Endothelial cell of umbilical vein (primary cell): Measurements from ENCODE around the gene TCHP. TPM values are rescaled to one million over a fixed set of nuclear protein-coding genes. Genes with fewer than 3 reads are reported as not detected.

ENCODE experiments used
- BruUV-seq: library from RNA; stranded (reverse); fragments of 400-500 nt; replicated peaks from 2 replicates; lab custom pipeline; 2021; lab: Mats Ljungman, UMichigan
- CTCF ChIA-PET: fragments of 300-600, 350-600 bp; sonication (Branson Sonifier 250); formaldehyde crosslinking; loops from one replicate; lab custom pipeline; 2021; ENCODE audit warnings: antibody characterized with exemption, inconsistent platforms; lab: Charles Lee
- POLR2A ChIA-PET: fragments of 300-600, 350-600 bp; sonication (Branson Sonifier 250); formaldehyde crosslinking; loops from one replicate; lab custom pipeline; 2021; ENCODE audit warnings: antibody characterized with exemption, inconsistent platforms; lab: Charles Lee
- DNase-seq: peaks from one replicate; pipeline ENCODE4 v3.0.0-alpha.2; 2011; ENCODE audit warnings: low read depth, low spot score
- FAIRE-seq: peaks from 2 replicates; lab custom pipeline; 2011; peaks lifted over from hg19 to GRCh38; lab: Jason Lieb, UNC
- H2AFZ ChIP-seq: 2 replicates; pipeline ENCODE4 v1.6.0; 2012; ENCODE audit warnings: low read depth, low read length, control low read depth, inconsistent platforms
- H3K27ac ChIP-seq: 2 replicates; pipeline ENCODE4 v1.5.1; 2011; ENCODE audit warnings: low read depth, mild to moderate bottlenecking, control low read depth, low read length, moderate library complexity; ENCODE audit not compliant: insufficient read depth
- H3K27me3 ChIP-seq, 2 experiments: 2 replicates each; pipeline versions ENCODE4 v1.6.0 to v1.6.1; 2011; ENCODE audit warnings: low read length in 2 of 2, mixed read lengths in 1 of 2; ENCODE audit not compliant: control insufficient read depth in 2 of 2, insufficient read depth in 2 of 2
- H3K36me3 ChIP-seq, 2 experiments: 2 replicates in 1 of 2; 3 replicates in 1 of 2; pipeline ENCODE4 v1.5.1; 2011; ENCODE audit warnings: low read length in 2 of 2, mild to moderate bottlenecking in 1 of 2, moderate library complexity in 1 of 2; ENCODE audit not compliant: control insufficient read depth in 2 of 2, insufficient read depth in 2 of 2; ENCODE audit errors: extremely low read depth in 1 of 2
- H3K4me1 ChIP-seq: 3 replicates; pipeline ENCODE4 v1.5.1; 2011; ENCODE audit warnings: mild to moderate bottlenecking, low read length; ENCODE audit not compliant: control insufficient read depth, insufficient read depth; ENCODE audit errors: extremely low read depth
- H3K4me2 ChIP-seq: 2 replicates; pipeline ENCODE4 v1.6.1; 2011; ENCODE audit warnings: low read length, control low read depth, mixed read lengths; ENCODE audit not compliant: insufficient read depth
- H3K4me3 ChIP-seq, 3 experiments: fragments of 200-600 bp in 1 of 3; sonication (generic), shearing (Covaris generic) in 1 of 3; replicated peaks in 1 of 3; 2 replicates each; pipeline ENCODE4 v1.5.1; 2011 to 2016; ENCODE audit warnings: control low read depth in 3 of 3, low read length in 3 of 3, mild to moderate bottlenecking in 2 of 3, inconsistent platforms in 1 of 3, low read depth in 1 of 3, moderate library complexity in 1 of 3; ENCODE audit not compliant: insufficient read depth in 1 of 3
- H3K79me2 ChIP-seq: 2 replicates; pipeline ENCODE4 v1.6.0; 2012; ENCODE audit warnings: low read length, inconsistent platforms; ENCODE audit not compliant: control insufficient read depth, insufficient read depth
- H3K9ac ChIP-seq: replicated peaks from 2 replicates; pipeline ENCODE3; 2011; ENCODE audit warnings: low read length, control low read depth; ENCODE audit not compliant: insufficient read depth; ENCODE audit errors: extremely low read depth
- H3K9me1 ChIP-seq: replicated peaks from 3 replicates; pipeline ENCODE4 v1.6.0; 2011; ENCODE audit warnings: mild to moderate bottlenecking, low read length; ENCODE audit not compliant: control insufficient read depth, insufficient read depth; ENCODE audit errors: extremely low read depth
- H3K9me3 ChIP-seq: replicated peaks from 2 replicates; pipeline ENCODE4 v1.5.1; 2012; ENCODE audit warnings: low read length, inconsistent platforms; ENCODE audit not compliant: control insufficient read depth, insufficient read depth
- H4K20me1 ChIP-seq: replicated peaks from 2 replicates; pipeline ENCODE3; 2011; ENCODE audit warnings: mild to moderate bottlenecking, low read length; ENCODE audit not compliant: control insufficient read depth, insufficient read depth; ENCODE audit errors: extremely low read depth
- CTCF ChIP-seq, 2 donors: IDR thresholded peaks; 1 replicate in 1 of 2; 2 replicates in 1 of 2; pipeline ENCODE4 v1.5.1; 2011; ENCODE audit warnings: low read length in 2 of 2, mild to moderate bottlenecking in 2 of 2, moderate library complexity in 2 of 2, control low read depth in 1 of 2, inconsistent platforms in 1 of 2, low read depth in 1 of 2; ENCODE audit not compliant: insufficient read depth in 1 of 2; ENCODE audit errors: extremely low read depth in 1 of 2
- EZH2 ChIP-seq: IDR thresholded peaks from 2 replicates; pipeline ENCODE4 v1.6.1; 2012; ENCODE audit warnings: borderline replicate concordance, low read depth, mild to moderate bottlenecking, moderate library complexity, low read length, inconsistent platforms; ENCODE audit not compliant: severe bottlenecking
- FOS ChIP-seq: IDR thresholded peaks from 2 replicates; pipeline ENCODE4 v1.6.1; 2011; ENCODE audit warnings: mild to moderate bottlenecking, low read length, moderate library complexity, borderline replicate concordance; ENCODE audit not compliant: insufficient read depth
- GATA2 ChIP-seq: IDR thresholded peaks from 2 replicates; pipeline ENCODE4 v1.7.0; 2011; ENCODE audit warnings: low read depth, mild to moderate bottlenecking, moderate library complexity, mixed read lengths, low read length; ENCODE audit not compliant: insufficient read length, insufficient read depth
- JUN ChIP-seq: IDR thresholded peaks from 2 replicates; pipeline ENCODE4 v1.6.1; 2011; ENCODE audit warnings: borderline replicate concordance, low read depth; ENCODE audit not compliant: insufficient read length, insufficient read depth
- MAX ChIP-seq: IDR thresholded peaks from 2 replicates; pipeline ENCODE4 v1.6.1; 2011; ENCODE audit not compliant: insufficient read depth, insufficient read length
- MYC ChIP-seq: IDR thresholded peaks from one replicate; pipeline ENCODE4 v1.6.1; 2011; ENCODE audit warnings: mild to moderate bottlenecking, low read depth, low read length
- POLR2A ChIP-seq: IDR thresholded peaks from 2 replicates; pipeline ENCODE4 v1.6.1; 2012; ENCODE audit warnings: low read depth, mild to moderate bottlenecking, control low read depth, low read length
- POLR2AphosphoS5 ChIP-seq: IDR thresholded peaks from 2 replicates; pipeline ENCODE4 v1.6.1; 2012; ENCODE audit warnings: low read depth, mild to moderate bottlenecking, control low read depth, low read length, moderate library complexity; ENCODE audit not compliant: insufficient read depth
- dilution Hi-C: fragments of 300-500 bp; cut with MboI; formaldehyde crosslinking; loops from one replicate; pipeline ENCODE4 v1.15.0; 2019; ENCODE audit warnings: low sequenced_read_pairs; ENCODE audit not compliant: extremely low pct_ligation_motif_present
- intact Hi-C: fragments of 100-400 bp; cut with micrococcal nuclease; formaldehyde crosslinking; loops from one replicate; pipeline ENCODE4 v1.10.0; 2022
- polyA plus RNA-seq, 4 experiments: library from polyadenylated mRNA; depleted of rRNA in 3 of 4; stranded (reverse) in 3 of 4; unstranded in 1 of 4; fragments of >200 nt; gene quantifications; 2 replicates each; pipeline versions ENCODE4 v1.2.1 to v1.2.3, GENCODE V29; 2011 to 2012; ENCODE audit warnings: missing spikeins in 1 of 4
- total RNA-seq: library from RNA; stranded (reverse); gene quantifications from 2 replicates; pipeline ENCODE4 v1.2.3, GENCODE V29; 2021

The TCHP gene
- total and polyA plus RNA-seq, 2 donors (not counting 3 experiments of a cell fraction or from before 2014, with no cell fraction given), result 12.9 to 24.3 TPM

- H3K9me3 ChIP-seq, result no peaks in the 10 kb centered on the region
- no peak overlapping the region for H3K27ac ChIP-seq
- ChIA-PET CTCF (interaction anchor here (1.0 to 9.7 kb wide), 10 partner anchors 8 to 504 kb away, joined by 3 to 147 read pairs (median 5); partner anchors contain the start of gene TCHP), POLR2A (no interaction called here)
- dilution Hi-C loops, result no loop called here
- no peak overlapping the region for H3K4me2 ChIP-seq
- BruUV-seq, result no TSS peak
- DNase-seq (peak; percentile 47), FAIRE-seq (peak; percentile 77)
- H3K9me1 ChIP-seq, result no peaks in the 10 kb centered on the region
- intact Hi-C loops, result loop anchor here (1.0 to 2.0 kb wide), 3 partner anchors 27 to 78 kb away; partner anchors contain the start of gene TCHP
- no peak overlapping the region for H3K9ac ChIP-seq
- TF ChIP-seq CTCF (IDR thresholded peaks at IDR 0.05; ENCODE audit: extremely low read depth in 1 of 2, insufficient read depth in 1 of 2, low read depth in 1 of 2, low read length in 2 of 2) (peak; percentile 69 to 83), GATA2 (no peak)
- no peaks in the 10 kb centered on the region for H3K79me2 ChIP-seq
- H3K36me3 ChIP-seq, result peaks cover 7 to 22% of the 10 kb centered on the region in 2 experiments
- H3K4me3 ChIP-seq, result no peak overlapping the region
- H4K20me1 ChIP-seq, result no peaks in the 10 kb centered on the region
- H2AFZ ChIP-seq, result no peak overlapping the region
- no peaks in the 10 kb centered on the region for H3K27me3 ChIP-seq
- no peaks in the 10 kb centered on the region for H3K4me1 ChIP-seq
Measured at GRCh38 chr12:109927622-109928021, 27.5 kb downstream of the TCHP start.

GRCh38 chr12:109928058-109928656, 28.1 kb downstream of the TCHP start:
- Histone ChIP-seq H3K27ac (no peak overlapping the region), H3K9me1 (no peaks in the 10 kb centered on the region), H3K9ac (no peak overlapping the region), H3K36me3 (peaks cover 10 to 26% of the 10 kb centered on the region in 2 experiments), H3K9me3 (no peaks in the 10 kb centered on the region), H2AFZ (no peak overlapping the region), H3K27me3 (no peaks in the 10 kb centered on the region), H3K79me2 (no peaks in the 10 kb centered on the region), H3K4me1 (no peaks in the 10 kb centered on the region), H3K4me2 (no peak overlapping the region), H3K4me3 (no peak overlapping the region), H4K20me1 (no peaks in the 10 kb centered on the region)
- DNase-seq (no peak), FAIRE-seq (no peak)
- ChIA-PET CTCF (interaction anchor here (0.8 to 9.7 kb wide), 12 partner anchors 8 to 503 kb away, joined by 3 to 147 read pairs (median 5); partner anchors contain the start of gene TCHP), POLR2A (no interaction called here)
- intact Hi-C loops, result no loop called here
- TF ChIP-seq CTCF (IDR thresholded peaks at IDR 0.05; ENCODE audit: extremely low read depth in 1 of 2, insufficient read depth in 1 of 2, low read depth in 1 of 2, low read length in 2 of 2) (no peak), FOS (no peak), JUN (no peak), MYC (no peak), EZH2 (no peak), POLR2AphosphoS5 (no peak), POLR2A (no peak), GATA2 (no peak), MAX (no peak)
- dilution Hi-C loops, result no loop called here
- no TSS peak for BruUV-seq
